HT1080 (cell line): Measurements from ENCODE around the gene SLC22A2. TPM values are rescaled to one million over a fixed set of nuclear protein-coding genes. Genes with fewer than 3 reads are reported as not detected.

Experiments
- DNase-seq: peaks from one replicate; pipeline ENCODE4 v3.0.0-alpha.2; 2015; ENCODE audit warnings: low read depth
- total RNA-seq: library from RNA; depleted of rRNA; stranded (reverse); fragments of >200 nt; shearing (Covaris generic); gene quantifications from 2 replicates; pipeline ENCODE4 v1.2.3, GENCODE V29; 2014; rRNA removed

SLC22A2 gene
- total RNA-seq, 1 experiment from 2014 or later, result not detected

GRCh38 chr6:160170018-160170680, 88.5 kb downstream of the SLC22A2 start:
- DNase-seq, result no peak

GRCh38 chr6:160167604-160168399, 90.8 kb downstream of the SLC22A2 start:
- DNase-seq, result no peak

Other genes with a start within 250 kb of the SLC22A2 start
- gene SLC22A1, start 137.0 kb downstream of the SLC22A2 start, total RNA-seq, result 1.1 and 2.7 TPM in 2 replicates
- not detected in 2 replicates for gene SLC22A3, start 89.6 kb upstream of the SLC22A2 start, total RNA-seq